A549 (cell line): ENCODE measurements around the gene BRPF1. TPM values are rescaled to one million over a fixed set of nuclear protein-coding genes. Genes with fewer than 3 reads are reported as not detected.
A peak's percentile ranks its signal among the peaks of the same experiment; 100 is the strongest.

Experiments used
- ATAC-seq, 2 experiments: fragments of 200-7000 bp in 1 of 2; fragments of >200 bp in 1 of 2; cut with Nextera tagmentation in 1 of 2; cut with Tn5 transposase in 1 of 2; 3 replicates each; pipeline versions ENCODE4 v1.8.0 to v1.9.1; 2018 to 2020; ENCODE audit warnings: mild to moderate bottlenecking in 1 of 2, moderate library complexity in 1 of 2
- CTCF ChIA-PET: fragments of 300-600 bp; sonication (Branson Sonifier 250); formaldehyde crosslinking; extraction: SDS; loops from one replicate; lab custom pipeline; 2021; ENCODE audit warnings: antibody characterized with exemption, inconsistent platforms; lab: Yijun Ruan, JAX
- POLR2A ChIA-PET: fragments of 350-600 bp; formaldehyde crosslinking; extraction: SDS; loops from one replicate; lab custom pipeline; 2021; ENCODE audit warnings: antibody characterized with exemption, inconsistent platforms; lab: Yijun Ruan, JAX
- DNase-seq, 2 experiments: peaks; one replicate each; pipeline versions ENCODE4 v3.0.0 to v3.0.0-alpha.2; 2011 to 2016; ENCODE audit warnings: low read depth in 1 of 2, low spot score in 1 of 2
- FAIRE-seq: peaks from 2 replicates; lab custom pipeline; 2011; peaks lifted over from hg19 to GRCh38; lab: Jason Lieb, UNC
- H3K27ac ChIP-seq, 2 experiments: fragments of >200 bp; sonication (Bioruptor Twin); formaldehyde crosslinking; 3 replicates each; pipeline ENCODE4 v1.5.1; 2016 to 2017
- H3K4me1 ChIP-seq: fragments of >200 bp; sonication (Bioruptor Twin); formaldehyde crosslinking; 3 replicates; pipeline ENCODE4 v1.6.1; 2016
- H3K4me2 ChIP-seq: fragments of >200 bp; sonication (Bioruptor Twin); formaldehyde crosslinking; 3 replicates; pipeline ENCODE4 v1.6.1; 2016
- H3K4me3 ChIP-seq: fragments of >200 bp; sonication (Bioruptor Twin); formaldehyde crosslinking; 3 replicates; pipeline ENCODE4 v1.5.1; 2016
- H3K9me3 ChIP-seq: fragments of >200 bp; sonication (Bioruptor Twin); formaldehyde crosslinking; 3 replicates; pipeline ENCODE4 v1.6.1; 2016
- CBX2 ChIP-seq: fragments of 200-600 bp; sonication (generic); IDR thresholded peaks from 2 replicates; pipeline ENCODE4 v1.6.1; 2016; ENCODE audit warnings: low read depth, mild to moderate bottlenecking, borderline replicate concordance
- E2F6 ChIP-seq: IDR thresholded peaks from 2 replicates; pipeline ENCODE4 v1.6.1; 2012; ENCODE audit warnings: low read depth, borderline replicate concordance
- EHMT2 ChIP-seq: fragments of 200-600 bp; sonication (generic); IDR thresholded peaks from 2 replicates; pipeline ENCODE4 v1.6.1; 2016; ENCODE audit warnings: antibody characterized with exemption, low read depth, mild to moderate bottlenecking, moderate library complexity
- GATA3 ChIP-seq: IDR thresholded peaks from 2 replicates; pipeline ENCODE4 v1.6.1; 2012; ENCODE audit warnings: borderline replicate concordance
- HDAC2 ChIP-seq: fragments of 200-600 bp; sonication (generic); IDR thresholded peaks from 2 replicates; pipeline ENCODE4 v1.6.1; 2016
- HOXB13 ChIP-seq: fragments of 250-450 bp; sonication (Bioruptor Pico); IDR thresholded peaks from 2 replicates; pipeline ENCODE4 v1.5.0; 2020; ENCODE audit warnings: low read depth, mild to moderate bottlenecking, moderate library complexity
- NFE2L2 ChIP-seq: fragments of 150-350 bp; conservative IDR thresholded peaks from 2 replicates; pipeline ENCODE4 v1.6.1; 2014; ENCODE audit warnings: low read length
- NPAS2 ChIP-seq: fragments of 250-450 bp; sonication (Bioruptor Pico); IDR thresholded peaks from 2 replicates; pipeline ENCODE4 v1.8.0; 2022; ENCODE audit warnings: mild to moderate bottlenecking, moderate library complexity, borderline replicate concordance
- REST ChIP-seq: fragments of 200-600 bp; sonication (generic); IDR thresholded peaks from 2 replicates; pipeline ENCODE4 v1.6.1; 2016; ENCODE audit warnings: antibody characterized with exemption, mild to moderate bottlenecking, moderate library complexity
- RNF2 ChIP-seq: fragments of 200-600 bp; sonication (generic); IDR thresholded peaks from 2 replicates; pipeline ENCODE4 v1.6.1; 2016; ENCODE audit warnings: low read depth, mild to moderate bottlenecking, antibody characterized with exemption, moderate library complexity, borderline replicate concordance
- SREBF2 ChIP-seq: fragments of 450-650 bp; IDR thresholded peaks from 2 replicates; pipeline ENCODE4 v1.6.1; 2014; ENCODE audit warnings: mild to moderate bottlenecking, moderate library complexity
- ZNF302 ChIP-seq: fragments of 250-450 bp; sonication (Bioruptor Pico); IDR thresholded peaks from 2 replicates; pipeline ENCODE4 v1.9.0; 2021; ENCODE audit warnings: inconsistent platforms, mild to moderate bottlenecking, moderate library complexity
- WGBS: methylation state at CpG from one replicate; pipeline ENCODE4 v1.1.6; 2017; ENCODE audit errors: missing lambda C conversion rate; 5-methylcytosine and 5-hydroxymethylcytosine counted together
- polyA plus RNA-seq, 4 experiments: library from polyadenylated mRNA; depleted of rRNA in 3 of 4; stranded (reverse); fragments of >200 nt; fragmentation: RNase III in 1 of 4; extraction: RNeasy Plus Mini Kit Qiagen cat#74134 plus additional on column Dnase treatment in 1 of 4; gene quantifications; 2 replicates in 3 of 4; 3 replicates in 1 of 4; pipeline ENCODE4 v1.2.3, GENCODE V29; 2011 to 2017
- TF ChIP-seq, protein P1 (sequence below): fragments of 250-450 bp; sonication (Bioruptor Pico); IDR thresholded peaks from 2 replicates; pipeline ENCODE4 v1.5.0; 2020; ENCODE audit warnings: low read depth, mild to moderate bottlenecking, moderate library complexity

Gene BRPF1
- polyA plus RNA-seq, 2 of the 4 experiments (the other 2 are of a cell fraction) = 8.6 to 12.4 TPM

DNA sequence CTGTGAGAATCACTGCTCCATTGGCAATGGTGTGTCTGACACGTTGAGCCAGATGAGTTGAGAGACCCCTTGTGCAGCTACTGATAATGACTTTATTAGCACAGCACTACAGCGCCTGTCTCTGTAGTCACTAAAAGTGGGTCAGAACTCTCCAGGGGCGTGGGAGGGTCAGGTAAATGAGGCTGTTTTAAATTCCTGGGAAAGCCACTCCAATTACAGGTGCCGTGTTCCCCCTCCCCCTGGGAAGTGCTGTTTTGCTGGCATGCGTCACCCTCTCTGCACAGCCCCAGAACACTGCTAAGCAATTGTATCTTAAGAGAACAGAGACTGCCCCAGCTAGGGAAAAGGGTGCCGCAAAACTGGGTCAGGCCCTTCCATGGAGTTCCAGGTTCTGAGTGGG is 49.4 kb upstream of the BRPF1 start:
- H3K27ac ChIP-seq = no peak overlapping the region
- no peaks in the 10 kb centered on the region for H3K9me3 ChIP-seq
- 92% methylated on average over 6 of the region's 6 CpGs for WGBS
- H3K4me1 ChIP-seq = no peaks in the 10 kb centered on the region
- FAIRE-seq = no peak
- CTCF ChIA-PET = interaction anchor here (1.2 kb wide), 1 partner anchor 179 kb away, joined by 3 read pairs; no protein-coding TSS in a partner anchor
- no peak for ATAC-seq
- no peak overlapping the region for H3K4me3 ChIP-seq
- H3K4me2 ChIP-seq = no peak overlapping the region
- POLR2A ChIA-PET = no interaction called here
- TF ChIP-seq EHMT2 (no peak), HDAC2 (no peak), RNF2 (no peak)
- TF ChIP-seq, protein P1, sequence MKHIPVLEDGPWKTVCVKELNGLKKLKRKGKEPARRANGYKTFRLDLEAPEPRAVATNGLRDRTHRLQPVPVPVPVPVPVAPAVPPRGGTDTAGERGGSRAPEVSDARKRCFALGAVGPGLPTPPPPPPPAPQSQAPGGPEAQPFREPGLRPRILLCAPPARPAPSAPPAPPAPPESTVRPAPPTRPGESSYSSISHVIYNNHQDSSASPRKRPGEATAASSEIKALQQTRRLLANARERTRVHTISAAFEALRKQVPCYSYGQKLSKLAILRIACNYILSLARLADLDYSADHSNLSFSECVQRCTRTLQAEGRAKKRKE (CRISPR knock-in tag) = no peak
- DNase-seq = no peak

DNA sequence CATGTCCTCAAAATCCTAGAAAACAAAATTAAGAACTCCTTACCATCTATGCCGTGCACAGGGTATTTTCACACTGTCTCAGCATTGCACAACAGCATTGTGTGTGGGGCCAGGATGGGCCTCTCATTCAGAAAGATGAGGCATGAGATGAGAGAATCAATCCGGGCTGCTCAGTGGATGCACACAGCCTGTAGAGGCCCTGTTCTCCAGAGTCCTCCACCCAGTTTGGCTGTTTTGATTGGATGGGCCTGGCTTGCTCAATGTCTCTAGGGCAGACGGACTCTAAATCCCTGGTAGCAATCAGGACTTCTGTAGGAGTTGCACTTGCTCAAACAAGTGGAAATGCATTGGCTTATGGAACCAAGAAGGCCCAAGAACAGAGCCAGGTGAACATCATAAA is 48.1 kb upstream of the BRPF1 start:
- Histone ChIP-seq H3K4me2 (no peak overlapping the region), H3K4me1 (no peaks in the 10 kb centered on the region), H3K4me3 (no peak overlapping the region), H3K9me3 (no peaks in the 10 kb centered on the region), H3K27ac (no peak overlapping the region)
- TF ChIP-seq ZNF302 (CRISPR knock-in tag) = no peak
- no peak for TF ChIP-seq NFE2L2
- no peak for TF ChIP-seq REST
- TF ChIP-seq NPAS2 (CRISPR knock-in tag) = no peak
- TF ChIP-seq SREBF2 = no peak
- no peak for TF ChIP-seq HOXB13 (CRISPR knock-in tag)
- no peak for FAIRE-seq
- DNase-seq = no peak
- ChIA-PET POLR2A (no interaction called here), CTCF (interaction anchor here (1.7 kb wide), 1 partner anchor 44 kb away, joined by 7 read pairs; no protein-coding TSS in a partner anchor)
- 87% methylated on average over 2 of the region's 3 CpGs for WGBS
- no peak for ATAC-seq

- FAIRE-seq (no peak), DNase-seq (no peak), ATAC-seq (peak in 1 of 2 experiments; percentile 10; a peak in 1 of 6 replicates)
- H3K27ac ChIP-seq = no peak overlapping the region
- ChIA-PET CTCF (interaction anchor here (0.5 to 1.8 kb wide), 8 partner anchors 10 to 183 kb away, joined by 3 to 7 read pairs (median 3); no protein-coding TSS in a partner anchor), POLR2A (no interaction called here)
- no peaks in the 10 kb centered on the region for H3K9me3 ChIP-seq
- H3K4me3 ChIP-seq = no peak overlapping the region
- H3K4me1 ChIP-seq = no peaks in the 10 kb centered on the region
- 84% methylated on average over 18 of the region's 18 CpGs for WGBS
- no peak overlapping the region for H3K4me2 ChIP-seq
- no peak for TF ChIP-seq CBX2
- no peak for TF ChIP-seq GATA3
- no peak for TF ChIP-seq E2F6
- TF ChIP-seq NPAS2 (CRISPR knock-in tag) = no peak
- TF ChIP-seq REST = no peak
Measured at GRCh38 chr3:9685216-9686049, 46.1 kb upstream of the BRPF1 start.
